Right lobe of liver (tissue), 6 donors: ENCODE data around the gene GGACT. TPM values are rescaled to one million over a fixed set of nuclear protein-coding genes. Genes with fewer than 3 reads are reported as not detected.

Experiments used
- ATAC-seq, 4 donors: fragments of 200-7000 bp; cut with Tn5 transposase; one replicate each; pipeline ENCODE4 v1.9.1; 2020; ENCODE audit warnings: mild to moderate bottlenecking in 4 of 4, moderate library complexity in 4 of 4
- DNase-seq, 3 donors: peaks; one replicate each; pipeline ENCODE4 v3.0.0-alpha.2; 2020
- H3K27ac ChIP-seq, 3 donors: fragments of 200-600 bp; one replicate each; pipeline ENCODE4 v1.8.0; 2022
- H3K27me3 ChIP-seq, 2 donors: fragments of 200-600 bp; one replicate each; pipeline ENCODE4 v1.8.0; 2022
- H3K36me3 ChIP-seq, 4 donors: fragments of 200-600 bp; sonication (generic) in 1 of 4; one replicate each; pipeline versions ENCODE4 v1.5.1 to v1.8.0; 2017 to 2022; ENCODE audit warnings: control low read depth in 1 of 4
- H3K4me1 ChIP-seq, 4 donors: fragments of 200-600 bp; sonication (generic) in 1 of 4; one replicate each; pipeline versions ENCODE4 v1.5.1 to v1.8.0; 2017 to 2022; ENCODE audit warnings: control low read depth in 1 of 4
- H3K4me3 ChIP-seq, 3 donors: fragments of 200-600 bp; one replicate each; pipeline ENCODE4 v1.8.0; 2022
- H3K9me3 ChIP-seq, 4 donors: fragments of 200-600 bp; sonication (generic) in 1 of 4; one replicate each; pipeline versions ENCODE4 v1.5.1 to v1.8.0; 2017 to 2022; ENCODE audit warnings: control low read depth in 1 of 4
- POLR2A ChIP-seq: fragments of 450-650 bp; IDR thresholded peaks from one replicate; pipeline ENCODE4 v1.6.1; 2017; ENCODE audit warnings: antibody characterized with exemption, mild to moderate bottlenecking
- WGBS: methylation state at CpG from one replicate; pipeline ENCODE4 v1.1.6; 2018; ENCODE audit warnings: low coverage, low lambda C conversion rate; ENCODE audit not compliant: insufficient coverage; ENCODE audit errors: missing lambda C conversion rate; 5-methylcytosine and 5-hydroxymethylcytosine counted together
- intact Hi-C, 2 donors: fragments of 100-400 bp; cut with DNase I; formaldehyde crosslinking; loops; one replicate each; pipeline versions ENCODE4 v1.11.2 to v1.14.1; 2022
- total RNA-seq, 6 experiments: library from RNA; depleted of rRNA in 2 of 6; stranded (reverse); fragments of >200 nt in 2 of 6; fragmentation: NEBNext Ultra II Directional in 3 of 6; extraction: Animal tissue kit (Norgen Biotek cat#: 25700) in 3 of 6; gene quantifications; one replicate each; pipeline versions ENCODE4 v1.1.0 to v1.2.4, GENCODE V29; 2016 to 2023
- TF ChIP-seq, protein P1 (sequence below), 4 donors: fragments of 200-600 bp in 3 of 4; fragments of 450-650 bp in 1 of 4; IDR thresholded peaks; one replicate each; pipeline versions ENCODE4 v1.5.1 to v1.8.0; 2016 to 2022; ENCODE audit warnings: antibody characterized with exemption in 4 of 4, mild to moderate bottlenecking in 2 of 4
- donor health status: DM: no; HTN: yes; CAD: no.
- donor health status: DM: no; HTN: no; CAD: no.
- donor health status: DM: no; HTN: no; CAD: no.
- donor health status: DM: no; HTN: yes; CAD: no.
- donor health status: DM: no; HTN: yes; CAD: no.

Gene GGACT
- total RNA-seq, 6 experiments from 2014 or later, result 4.7 to 9.0 (median 5.9) TPM

GRCh38 chr13:100564444-100565223 lies 24.0 kb downstream of the GGACT start:
- 43% methylated on average over 13 of the region's 13 CpGs for WGBS
- intact Hi-C loops, result no loop called here
- DNase-seq (no peak), ATAC-seq (peak; percentile 39 to 59 (median 55))
- H3K9me3 ChIP-seq, result no peaks in the 10 kb centered on the region
- no peaks in the 10 kb centered on the region for H3K36me3 ChIP-seq
- peaks cover 0 to 35% (median 16%) of the 10 kb centered on the region in 4 donors for H3K4me1 ChIP-seq
- no peak overlapping the region for H3K4me3 ChIP-seq
- no peaks in the 10 kb centered on the region for H3K27me3 ChIP-seq
- peak overlapping the region in 2 of 3 donors; percentile 30 to 34 for H3K27ac ChIP-seq
- TF ChIP-seq POLR2A, result no peak
- TF ChIP-seq, protein P1, sequence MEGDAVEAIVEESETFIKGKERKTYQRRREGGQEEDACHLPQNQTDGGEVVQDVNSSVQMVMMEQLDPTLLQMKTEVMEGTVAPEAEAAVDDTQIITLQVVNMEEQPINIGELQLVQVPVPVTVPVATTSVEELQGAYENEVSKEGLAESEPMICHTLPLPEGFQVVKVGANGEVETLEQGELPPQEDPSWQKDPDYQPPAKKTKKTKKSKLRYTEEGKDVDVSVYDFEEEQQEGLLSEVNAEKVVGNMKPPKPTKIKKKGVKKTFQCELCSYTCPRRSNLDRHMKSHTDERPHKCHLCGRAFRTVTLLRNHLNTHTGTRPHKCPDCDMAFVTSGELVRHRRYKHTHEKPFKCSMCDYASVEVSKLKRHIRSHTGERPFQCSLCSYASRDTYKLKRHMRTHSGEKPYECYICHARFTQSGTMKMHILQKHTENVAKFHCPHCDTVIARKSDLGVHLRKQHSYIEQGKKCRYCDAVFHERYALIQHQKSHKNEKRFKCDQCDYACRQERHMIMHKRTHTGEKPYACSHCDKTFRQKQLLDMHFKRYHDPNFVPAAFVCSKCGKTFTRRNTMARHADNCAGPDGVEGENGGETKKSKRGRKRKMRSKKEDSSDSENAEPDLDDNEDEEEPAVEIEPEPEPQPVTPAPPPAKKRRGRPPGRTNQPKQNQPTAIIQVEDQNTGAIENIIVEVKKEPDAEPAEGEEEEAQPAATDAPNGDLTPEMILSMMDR (IDR thresholded peaks at IDR 0.05), result no peak

DNA sequence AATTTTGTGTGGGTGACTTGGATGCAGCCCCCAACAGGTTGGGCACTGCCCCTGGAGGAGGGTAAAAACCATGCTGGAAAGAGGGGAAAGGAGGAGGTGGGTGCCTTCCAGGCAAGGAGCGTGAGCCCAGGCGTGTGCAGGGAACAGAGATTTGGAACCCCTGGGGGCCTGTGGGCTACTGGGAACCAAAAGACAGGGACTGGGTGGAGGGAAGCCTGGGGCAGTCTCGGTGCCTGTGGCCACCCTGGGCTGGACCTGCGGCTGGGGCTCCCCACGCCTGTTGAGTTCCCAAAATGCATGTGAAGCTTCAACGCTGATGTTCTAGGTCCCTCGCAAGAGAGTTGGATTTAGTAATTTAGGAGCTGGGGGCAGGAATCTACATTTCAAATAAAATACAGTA lies 24.8 kb downstream of the GGACT start:
- DNase-seq (no peak), ATAC-seq (no peak)
- peak overlapping the region in 1 of 3 donors; percentile 24 for H3K27ac ChIP-seq
- H3K36me3 ChIP-seq, result no peaks in the 10 kb centered on the region
- TF ChIP-seq, protein P1 (IDR thresholded peaks at IDR 0.05), result no peak
- TF ChIP-seq POLR2A, result no peak
- intact Hi-C loops, result no loop called here
- H3K9me3 ChIP-seq, result no peaks in the 10 kb centered on the region
- H3K4me3 ChIP-seq, result no peak overlapping the region
- H3K27me3 ChIP-seq, result no peaks in the 10 kb centered on the region
- 96% methylated on average over 7 of the region's 7 CpGs for WGBS
- peaks cover 0 to 35% (median 16%) of the 10 kb centered on the region in 4 donors for H3K4me1 ChIP-seq

GRCh38 chr13:100561599-100562204 lies 26.9 kb downstream of the GGACT start:
- Histone ChIP-seq H3K27me3 (no peaks in the 10 kb centered on the region), H3K27ac (peak overlapping the region in 2 of 3 donors; percentile 13 to 30), H3K4me3 (no peak overlapping the region), H3K36me3 (no peaks in the 10 kb centered on the region), H3K9me3 (no peaks in the 10 kb centered on the region), H3K4me1 (peaks cover 0 to 35% (median 16%) of the 10 kb centered on the region in 4 donors)
- WGBS, result 18% methylated on average over 4 of the region's 7 CpGs
- ATAC-seq, result peak; percentile 67 to 82 (median 75)
- TF ChIP-seq POLR2A, result no peak
- TF ChIP-seq, protein P1 (IDR thresholded peaks at IDR 0.05), result no peak
- peak in 1 of 3 donors; percentile 46 for DNase-seq
- intact Hi-C loops, result no loop called here

- no peak overlapping the region for H3K4me3 ChIP-seq
- peaks cover 0 to 35% (median 16%) of the 10 kb centered on the region in 4 donors for H3K4me1 ChIP-seq
- ATAC-seq (no peak), DNase-seq (no peak)
- H3K27ac ChIP-seq, result peak overlapping the region in 2 of 3 donors; percentile 13 to 30
- intact Hi-C loops, result no loop called here
- TF ChIP-seq POLR2A, result no peak
- TF ChIP-seq, protein P1 (IDR thresholded peaks at IDR 0.05), result no peak
- H3K27me3 ChIP-seq, result no peaks in the 10 kb centered on the region
- 79% methylated on average over 2 of the region's 2 CpGs for WGBS
- H3K36me3 ChIP-seq, result no peaks in the 10 kb centered on the region
- H3K9me3 ChIP-seq, result no peaks in the 10 kb centered on the region
These were observed 27.5 kb downstream of the GGACT start for GRCh38 chr13:100561158-100561499.
